ENCODE data around the gene SGTA. TPM values are rescaled to one million over a fixed set of nuclear protein-coding genes. Genes with fewer than 3 reads are reported as not detected.

Gene SGTA
- total and polyA plus RNA-seq, 2 of the 8 experiments (the other 6 are each of a cell fraction or from before 2014, with no cell fraction given): 86.8 to 130 TPM

DNA sequence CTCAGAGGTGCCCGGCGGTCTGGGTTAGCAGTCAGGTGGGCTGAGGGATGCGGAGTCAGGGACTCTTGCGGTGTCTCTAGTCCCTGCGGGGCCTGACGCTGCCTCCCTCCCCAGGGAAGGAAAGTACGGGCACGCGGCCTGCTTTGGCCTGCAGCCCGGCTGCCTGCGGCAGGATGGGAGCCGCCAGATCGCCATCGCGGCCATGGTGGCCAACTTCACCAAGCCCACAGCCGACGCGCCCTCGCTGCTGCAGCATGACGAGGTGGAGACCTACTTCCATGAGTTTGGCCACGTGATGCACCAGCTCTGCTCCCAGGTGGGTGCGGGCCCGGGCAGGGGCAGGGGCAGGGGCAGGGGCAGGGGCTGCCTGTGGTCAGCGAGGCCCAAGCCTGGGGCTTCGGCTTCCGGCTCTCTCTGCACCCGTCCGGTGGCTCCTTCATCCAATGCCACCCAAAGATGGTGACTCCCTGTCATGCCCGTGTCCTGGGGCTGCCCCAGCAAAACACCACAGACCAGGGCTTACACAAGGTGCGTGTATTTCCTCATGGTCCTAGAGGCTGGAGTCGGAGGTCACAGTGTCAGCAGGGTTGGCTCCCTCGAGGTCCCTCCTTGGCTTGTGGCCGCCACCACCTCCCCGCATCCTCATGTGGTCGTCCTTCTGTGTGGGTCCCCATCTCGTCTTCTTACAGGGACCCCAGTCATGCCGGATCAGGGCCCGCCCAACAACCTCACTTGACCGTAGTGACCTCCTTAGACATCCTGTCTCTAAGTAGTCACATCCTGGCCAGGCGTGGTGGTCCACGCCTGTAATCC, 25.3 kb upstream of the SGTA start (continued):
- TF ChIP-seq, protein P1, sequence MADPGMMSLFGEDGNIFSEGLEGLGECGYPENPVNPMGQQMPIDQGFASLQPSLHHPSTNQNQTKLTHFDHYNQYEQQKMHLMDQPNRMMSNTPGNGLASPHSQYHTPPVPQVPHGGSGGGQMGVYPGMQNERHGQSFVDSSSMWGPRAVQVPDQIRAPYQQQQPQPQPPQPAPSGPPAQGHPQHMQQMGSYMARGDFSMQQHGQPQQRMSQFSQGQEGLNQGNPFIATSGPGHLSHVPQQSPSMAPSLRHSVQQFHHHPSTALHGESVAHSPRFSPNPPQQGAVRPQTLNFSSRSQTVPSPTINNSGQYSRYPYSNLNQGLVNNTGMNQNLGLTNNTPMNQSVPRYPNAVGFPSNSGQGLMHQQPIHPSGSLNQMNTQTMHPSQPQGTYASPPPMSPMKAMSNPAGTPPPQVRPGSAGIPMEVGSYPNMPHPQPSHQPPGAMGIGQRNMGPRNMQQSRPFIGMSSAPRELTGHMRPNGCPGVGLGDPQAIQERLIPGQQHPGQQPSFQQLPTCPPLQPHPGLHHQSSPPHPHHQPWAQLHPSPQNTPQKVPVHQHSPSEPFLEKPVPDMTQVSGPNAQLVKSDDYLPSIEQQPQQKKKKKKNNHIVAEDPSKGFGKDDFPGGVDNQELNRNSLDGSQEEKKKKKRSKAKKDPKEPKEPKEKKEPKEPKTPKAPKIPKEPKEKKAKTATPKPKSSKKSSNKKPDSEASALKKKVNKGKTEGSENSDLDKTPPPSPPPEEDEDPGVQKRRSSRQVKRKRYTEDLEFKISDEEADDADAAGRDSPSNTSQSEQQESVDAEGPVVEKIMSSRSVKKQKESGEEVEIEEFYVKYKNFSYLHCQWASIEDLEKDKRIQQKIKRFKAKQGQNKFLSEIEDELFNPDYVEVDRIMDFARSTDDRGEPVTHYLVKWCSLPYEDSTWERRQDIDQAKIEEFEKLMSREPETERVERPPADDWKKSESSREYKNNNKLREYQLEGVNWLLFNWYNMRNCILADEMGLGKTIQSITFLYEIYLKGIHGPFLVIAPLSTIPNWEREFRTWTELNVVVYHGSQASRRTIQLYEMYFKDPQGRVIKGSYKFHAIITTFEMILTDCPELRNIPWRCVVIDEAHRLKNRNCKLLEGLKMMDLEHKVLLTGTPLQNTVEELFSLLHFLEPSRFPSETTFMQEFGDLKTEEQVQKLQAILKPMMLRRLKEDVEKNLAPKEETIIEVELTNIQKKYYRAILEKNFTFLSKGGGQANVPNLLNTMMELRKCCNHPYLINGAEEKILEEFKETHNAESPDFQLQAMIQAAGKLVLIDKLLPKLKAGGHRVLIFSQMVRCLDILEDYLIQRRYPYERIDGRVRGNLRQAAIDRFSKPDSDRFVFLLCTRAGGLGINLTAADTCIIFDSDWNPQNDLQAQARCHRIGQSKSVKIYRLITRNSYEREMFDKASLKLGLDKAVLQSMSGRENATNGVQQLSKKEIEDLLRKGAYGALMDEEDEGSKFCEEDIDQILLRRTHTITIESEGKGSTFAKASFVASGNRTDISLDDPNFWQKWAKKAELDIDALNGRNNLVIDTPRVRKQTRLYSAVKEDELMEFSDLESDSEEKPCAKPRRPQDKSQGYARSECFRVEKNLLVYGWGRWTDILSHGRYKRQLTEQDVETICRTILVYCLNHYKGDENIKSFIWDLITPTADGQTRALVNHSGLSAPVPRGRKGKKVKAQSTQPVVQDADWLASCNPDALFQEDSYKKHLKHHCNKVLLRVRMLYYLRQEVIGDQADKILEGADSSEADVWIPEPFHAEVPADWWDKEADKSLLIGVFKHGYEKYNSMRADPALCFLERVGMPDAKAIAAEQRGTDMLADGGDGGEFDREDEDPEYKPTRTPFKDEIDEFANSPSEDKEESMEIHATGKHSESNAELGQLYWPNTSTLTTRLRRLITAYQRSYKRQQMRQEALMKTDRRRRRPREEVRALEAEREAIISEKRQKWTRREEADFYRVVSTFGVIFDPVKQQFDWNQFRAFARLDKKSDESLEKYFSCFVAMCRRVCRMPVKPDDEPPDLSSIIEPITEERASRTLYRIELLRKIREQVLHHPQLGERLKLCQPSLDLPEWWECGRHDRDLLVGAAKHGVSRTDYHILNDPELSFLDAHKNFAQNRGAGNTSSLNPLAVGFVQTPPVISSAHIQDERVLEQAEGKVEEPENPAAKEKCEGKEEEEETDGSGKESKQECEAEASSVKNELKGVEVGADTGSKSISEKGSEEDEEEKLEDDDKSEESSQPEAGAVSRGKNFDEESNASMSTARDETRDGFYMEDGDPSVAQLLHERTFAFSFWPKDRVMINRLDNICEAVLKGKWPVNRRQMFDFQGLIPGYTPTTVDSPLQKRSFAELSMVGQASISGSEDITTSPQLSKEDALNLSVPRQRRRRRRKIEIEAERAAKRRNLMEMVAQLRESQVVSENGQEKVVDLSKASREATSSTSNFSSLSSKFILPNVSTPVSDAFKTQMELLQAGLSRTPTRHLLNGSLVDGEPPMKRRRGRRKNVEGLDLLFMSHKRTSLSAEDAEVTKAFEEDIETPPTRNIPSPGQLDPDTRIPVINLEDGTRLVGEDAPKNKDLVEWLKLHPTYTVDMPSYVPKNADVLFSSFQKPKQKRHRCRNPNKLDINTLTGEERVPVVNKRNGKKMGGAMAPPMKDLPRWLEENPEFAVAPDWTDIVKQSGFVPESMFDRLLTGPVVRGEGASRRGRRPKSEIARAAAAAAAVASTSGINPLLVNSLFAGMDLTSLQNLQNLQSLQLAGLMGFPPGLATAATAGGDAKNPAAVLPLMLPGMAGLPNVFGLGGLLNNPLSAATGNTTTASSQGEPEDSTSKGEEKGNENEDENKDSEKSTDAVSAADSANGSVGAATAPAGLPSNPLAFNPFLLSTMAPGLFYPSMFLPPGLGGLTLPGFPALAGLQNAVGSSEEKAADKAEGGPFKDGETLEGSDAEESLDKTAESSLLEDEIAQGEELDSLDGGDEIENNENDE (IDR thresholded peaks at IDR 0.05; ENCODE audit: insufficient replicate concordance, low read length): no peak
- TF ChIP-seq POLR2A (IDR thresholded peaks at IDR 0.05; ENCODE audit: control extremely low read depth in 1 of 2, low read depth in 2 of 2, low read length in 2 of 2) (no peak), SP4 (IDR thresholded peaks at IDR 0.05; ENCODE audit: low read length) (no peak), POU5F1 (IDR thresholded peaks at IDR 0.05; ENCODE audit: low read depth, low read length) (no peak), CHD2 (IDR thresholded peaks at IDR 0.05; ENCODE audit: low read length) (no peak), JUND (IDR thresholded peaks at IDR 0.05; ENCODE audit: low read length) (no peak), HDAC2 (IDR thresholded peaks at IDR 0.05; ENCODE audit: borderline replicate concordance in 1 of 2, low read depth in 2 of 2, low read length in 2 of 2) (no peak)

Data from H1 (cell line).